Right ventricle myocardium superior (tissue), 1 donor: ENCODE data around the gene PACSIN2. TPM values are rescaled to one million over a fixed set of nuclear protein-coding genes. Genes with fewer than 3 reads are reported as not detected.
"Not testable (repeated sequence)": the region's sequence is repeated elsewhere in the genome, so short reads cannot be mapped to it uniquely, and the experiment has no call there.

Source experiments
- ATAC-seq: fragments of 200-7000 bp; cut with Tn5 transposase; one replicate; pipeline ENCODE4 v1.9.1; 2020; ENCODE audit warnings: mild to moderate bottlenecking; ENCODE audit not compliant: poor library complexity
- DNase-seq: peaks from one replicate; pipeline ENCODE4 v3.0.0-alpha.2; 2020
- intact Hi-C: fragments of 100-400 bp; cut with DNase I; formaldehyde crosslinking; loops from one replicate; pipeline ENCODE4 v1.11.2; 2022
- total RNA-seq: library from RNA; stranded (reverse); fragmentation: NEBNext Ultra II Directional; extraction: Animal tissue kit (Norgen Biotek cat#: 25700); gene quantifications from one replicate; pipeline ENCODE4 v1.2.1, GENCODE V29; 2021
- donor health status: DM: no; HTN: yes; CAD: no; lungs with severe emphysema.

The PACSIN2 gene
- total RNA-seq, 1 donor from 2014 or later = 60.2 TPM

DNA sequence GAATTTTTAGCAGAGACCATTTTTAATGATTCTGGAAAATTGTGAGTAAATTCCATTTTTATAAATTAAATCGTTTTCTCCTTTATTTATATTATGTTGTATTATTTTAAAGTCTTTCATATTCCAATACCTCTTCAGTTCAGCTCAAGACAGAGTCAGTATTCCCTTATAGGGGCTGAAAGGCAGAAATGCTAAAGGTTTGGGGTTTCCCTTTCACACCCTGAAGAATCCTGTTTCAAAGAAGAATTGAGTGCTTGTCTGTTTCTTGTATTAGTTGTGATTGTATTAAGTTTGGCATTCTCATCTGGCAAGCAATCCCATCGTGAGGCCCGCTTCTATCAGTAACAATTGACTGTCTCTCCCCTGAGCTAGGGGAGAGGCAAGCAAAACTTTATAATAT, 57.4 kb downstream of the PACSIN2 start:
- ATAC-seq = no peak
- no peak for DNase-seq
- intact Hi-C loops = no loop called here

DNA sequence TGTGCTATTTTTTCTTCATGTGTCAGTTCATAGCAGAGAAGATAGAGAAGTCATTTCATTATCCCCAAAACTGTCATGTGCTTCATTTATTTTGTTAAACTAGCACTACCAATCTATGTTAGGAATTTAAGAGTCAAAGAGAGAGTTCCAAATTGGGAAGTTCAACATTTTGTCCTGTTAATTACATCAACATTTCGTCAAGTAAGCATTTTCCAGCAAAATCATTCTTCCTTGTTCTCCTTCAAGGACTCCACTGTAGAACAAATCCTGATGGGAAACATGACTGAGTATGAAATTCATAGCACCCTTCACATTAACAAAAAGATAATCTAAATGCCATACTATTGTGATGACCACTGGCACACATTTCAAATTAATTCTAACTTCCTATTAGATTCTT, 59.1 kb downstream of the PACSIN2 start:
- no peak for DNase-seq
- no peak for ATAC-seq
- intact Hi-C loops = no loop called here

- ATAC-seq = no peak
- intact Hi-C loops = no loop called here
Observed at GRCh38 chr22:42955087-42955635, 59.8 kb downstream of the PACSIN2 start.

DNA sequence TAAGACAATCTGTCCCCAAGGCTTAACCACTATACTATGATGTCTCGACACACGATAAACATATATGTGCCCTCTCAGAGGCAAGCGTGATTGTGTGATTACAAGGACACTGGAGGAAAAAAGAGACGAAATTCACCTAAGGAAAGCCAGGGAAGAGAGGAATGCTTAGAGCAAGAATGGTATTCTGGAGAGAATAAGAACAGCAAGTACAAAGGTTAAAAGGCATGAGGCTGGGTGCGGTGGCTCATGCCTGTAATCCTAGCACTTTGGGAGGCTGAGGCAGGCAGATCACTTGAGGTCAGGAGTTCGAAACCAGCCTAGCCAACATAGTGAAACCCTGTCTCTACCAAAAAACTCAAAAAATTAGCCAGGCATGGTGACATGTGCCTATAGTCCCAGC, 61.2 kb downstream of the PACSIN2 start:
- not testable (repeated sequence) for DNase-seq

More at GRCh38 chr22:42955087-42955635, 59.8 kb downstream of the PACSIN2 start:
- DNase-seq = no peak

GRCh38 chr22:42951093-42951710, 63.7 kb downstream of the PACSIN2 start:
- DNase-seq (no peak), ATAC-seq (peak; percentile 19)
- intact Hi-C loops = no loop called here

More for the DNA sequence above, 61.2 kb downstream of the PACSIN2 start:
- intact Hi-C loops, ATAC-seq: not testable (repeated sequence)

DNA sequence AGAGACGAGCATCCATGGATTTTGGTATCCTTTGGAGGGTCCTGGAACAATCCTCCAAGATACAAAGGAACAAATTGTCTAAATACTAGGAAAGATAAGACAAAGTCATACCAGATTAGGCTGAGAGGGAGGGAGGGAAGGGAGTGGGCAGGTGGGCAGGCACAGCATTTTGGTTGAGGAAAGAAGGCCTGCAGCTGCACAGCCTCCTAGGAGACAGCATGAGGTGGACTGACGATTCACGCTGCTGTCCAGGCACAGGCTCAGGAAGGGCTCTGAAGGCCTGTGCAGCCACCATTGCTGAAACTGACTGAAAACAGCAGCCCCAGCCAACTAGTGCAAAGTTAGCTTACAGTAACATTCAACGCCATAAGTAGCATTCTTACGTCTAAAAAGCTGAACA, 64.7 kb downstream of the PACSIN2 start:
- DNase-seq (no peak), ATAC-seq (no peak)
- intact Hi-C loops = no loop called here

DNA sequence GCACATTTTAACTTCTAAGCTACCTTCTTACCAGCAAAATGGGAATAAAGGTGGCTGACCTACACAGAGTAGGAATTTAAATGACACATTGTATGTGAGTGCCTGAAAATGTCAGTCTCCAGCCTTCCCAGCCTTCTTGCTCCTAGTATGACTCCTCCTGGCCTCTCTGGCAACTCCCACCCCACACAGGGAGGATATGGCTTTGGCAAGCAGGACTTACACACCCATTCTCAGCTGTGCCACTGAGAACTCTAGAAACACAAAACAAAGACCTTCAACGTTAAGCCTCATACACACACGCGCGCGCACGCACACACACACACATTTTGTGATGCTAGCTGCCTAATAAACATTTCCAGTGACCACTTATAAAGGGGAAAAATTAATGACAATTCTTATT, 65.8 kb downstream of the PACSIN2 start:
- ATAC-seq = peak; percentile 32
- DNase-seq = no peak
- intact Hi-C loops = no loop called here

GRCh38 chr22:42948294-42948693, 66.7 kb downstream of the PACSIN2 start:
- intact Hi-C loops = no loop called here
- ATAC-seq (no peak), DNase-seq (no peak)

DNA sequence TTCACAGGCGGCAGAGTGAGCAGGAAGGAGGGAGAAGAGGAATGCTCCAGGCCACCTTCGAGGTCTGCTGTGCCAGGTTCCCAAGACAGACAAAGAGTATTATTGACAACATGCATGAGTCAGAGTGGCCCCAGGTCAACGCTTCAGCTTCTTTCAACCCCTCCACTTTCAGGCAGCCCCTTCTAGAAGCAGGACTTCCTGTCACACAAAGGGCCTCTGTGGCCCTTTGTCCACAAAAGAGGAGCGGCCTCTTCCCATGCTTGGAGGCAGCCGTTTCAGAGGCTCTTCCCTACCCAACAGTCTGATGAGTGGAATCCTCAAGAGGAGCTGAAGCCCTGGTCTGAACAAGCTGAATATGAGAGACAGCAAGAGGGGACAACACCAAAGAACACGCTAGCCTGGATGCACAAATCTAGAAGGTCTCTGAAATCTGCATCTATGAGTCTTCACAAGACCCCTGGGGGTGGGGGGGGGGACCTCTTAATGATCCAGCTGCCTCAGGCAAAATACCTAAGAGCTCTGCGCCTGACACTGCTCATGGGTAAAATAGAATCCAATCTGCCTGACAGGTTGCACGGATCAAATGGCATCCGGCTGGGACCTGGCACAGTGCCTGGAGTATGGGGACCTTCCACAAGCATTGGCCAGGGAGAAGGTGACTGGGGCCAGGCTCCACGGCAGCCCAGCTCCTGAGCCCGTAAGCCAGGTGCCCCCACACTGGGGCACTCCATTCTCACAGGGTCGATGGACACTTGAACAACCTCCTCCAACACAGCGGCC, 67.5 kb downstream of the PACSIN2 start:
- DNase-seq (peak; percentile 76), ATAC-seq (peak; percentile 57)
- intact Hi-C loops = no loop called here

- DNase-seq (no peak), ATAC-seq (no peak)
- intact Hi-C loops = no loop called here
Observed at GRCh38 chr22:42946546-42947198, 68.3 kb downstream of the PACSIN2 start.

DNA sequence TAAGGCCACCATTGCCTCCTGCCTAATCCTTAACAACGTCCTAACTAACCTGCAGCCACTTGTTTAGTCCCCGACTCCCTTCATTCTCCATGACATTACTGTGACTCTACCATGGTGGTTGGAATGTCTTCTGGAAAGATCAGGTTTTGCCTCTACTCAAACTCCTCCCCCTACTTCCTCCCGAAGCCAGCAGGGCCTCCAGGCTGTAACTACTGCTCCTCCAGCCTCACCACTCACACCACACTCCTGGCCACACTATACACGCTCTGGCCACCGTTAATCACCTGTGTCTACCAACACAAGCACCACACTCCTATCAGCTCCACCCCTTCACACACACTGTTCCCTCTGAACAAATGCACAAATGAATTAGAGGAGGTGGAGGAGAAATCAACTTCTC, 69.2 kb downstream of the PACSIN2 start:
- ATAC-seq = no peak
- intact Hi-C loops = no loop called here

GRCh38 chr22:42945027-42945426, 69.9 kb downstream of the PACSIN2 start:
- DNase-seq (no peak), ATAC-seq (no peak)
- intact Hi-C loops = no loop called here

More for the DNA sequence above, 69.2 kb downstream of the PACSIN2 start:
- no peak for DNase-seq

DNA sequence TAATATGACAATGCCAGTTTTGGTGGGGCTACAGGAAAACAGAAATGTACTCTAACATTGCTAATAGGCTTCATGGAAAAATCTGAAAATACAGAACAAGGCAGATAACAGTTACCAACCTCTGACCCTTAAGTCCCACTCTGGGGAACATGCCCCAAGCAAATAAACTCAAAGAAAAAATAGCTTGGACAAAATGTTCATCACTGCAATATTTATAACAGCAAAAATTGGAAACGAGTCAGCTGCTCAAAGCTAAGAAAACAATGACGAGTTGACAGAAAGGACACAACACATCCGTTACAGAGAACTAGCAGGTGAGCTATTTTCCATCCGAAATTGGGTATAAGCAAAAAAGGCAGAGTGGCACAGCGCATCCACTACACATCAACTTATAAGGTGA, 70.5 kb downstream of the PACSIN2 start:
- peak; percentile 9 for ATAC-seq
- DNase-seq = no peak
- intact Hi-C loops = no loop called here

DNA sequence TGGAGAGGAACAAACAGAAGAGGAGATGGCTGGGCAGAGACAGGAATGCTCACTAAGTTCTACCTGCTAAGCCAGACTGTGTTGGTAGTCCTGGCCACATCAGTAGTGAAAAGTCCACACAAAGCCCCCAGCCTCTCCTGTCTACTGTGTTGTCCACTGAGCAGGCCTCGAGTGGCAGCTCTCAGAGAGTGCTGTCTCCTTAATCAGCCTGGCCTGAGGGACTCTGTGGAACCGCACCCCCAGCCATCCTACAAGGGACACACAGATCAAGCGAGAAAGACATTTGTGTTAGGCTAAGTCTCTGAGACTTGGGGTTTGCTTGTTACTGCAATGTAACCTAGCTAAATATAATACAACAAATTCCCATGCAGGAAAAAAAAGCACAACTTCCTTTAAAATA, 71.0 kb downstream of the PACSIN2 start:
- intact Hi-C loops = no loop called here
- DNase-seq (no peak), ATAC-seq (no peak)

DNA sequence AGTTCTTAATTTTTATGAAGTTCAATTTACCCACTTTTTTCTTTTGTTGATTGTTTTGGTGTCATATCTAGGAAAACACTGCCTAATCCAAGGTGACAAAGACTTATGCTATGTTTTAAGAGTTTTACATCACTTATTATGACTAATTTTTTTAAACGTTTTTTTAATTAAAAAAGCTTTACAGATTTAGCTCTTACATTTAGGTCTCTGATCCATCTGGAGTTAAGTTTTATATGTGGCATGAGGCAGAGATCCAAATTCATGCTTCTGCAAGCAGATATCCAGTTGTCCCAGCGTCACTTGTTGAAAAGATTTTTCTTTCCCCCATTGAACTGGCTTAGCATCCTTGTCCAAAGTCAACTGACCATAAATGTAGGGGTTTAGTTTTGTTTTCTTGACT, 72.6 kb downstream of the PACSIN2 start:
- DNase-seq (no peak), ATAC-seq (no peak)
- intact Hi-C loops = no loop called here

DNA sequence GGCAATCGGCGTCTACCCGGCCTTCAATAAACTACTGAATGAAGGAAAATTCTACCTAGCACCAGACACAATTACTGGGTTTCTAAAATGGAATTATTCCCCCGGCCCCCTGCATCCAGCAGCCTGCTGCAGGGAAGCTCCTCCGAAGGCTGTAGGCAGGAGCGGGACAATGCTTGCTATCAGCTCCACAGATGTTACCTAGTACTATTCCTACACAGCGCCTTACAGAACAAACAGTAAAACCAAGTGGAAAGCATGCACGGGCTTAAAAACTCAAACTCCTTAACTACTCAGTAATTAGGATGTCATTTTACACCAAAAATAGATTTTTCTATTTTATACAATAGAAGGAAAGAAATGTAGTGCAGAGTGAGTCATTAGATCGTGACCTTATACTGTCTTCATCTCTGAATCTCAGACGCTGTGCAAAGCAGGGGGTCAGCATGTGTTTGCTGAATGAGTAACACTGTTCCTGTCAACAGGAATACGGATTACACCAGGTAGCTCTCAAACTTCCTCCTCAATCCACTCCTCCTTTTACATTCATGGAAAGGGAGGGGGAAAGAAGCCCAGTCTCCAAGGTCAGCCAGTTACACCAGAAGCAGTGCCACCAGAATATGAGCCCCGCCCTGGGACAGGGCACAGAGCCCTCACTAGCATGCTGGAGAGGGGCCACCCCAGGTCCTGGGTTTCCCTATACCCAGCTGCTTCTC, 74.9 kb downstream of the PACSIN2 start:
- intact Hi-C loops = no loop called here
- no peak for DNase-seq
- peak; percentile 59 for ATAC-seq

DNA sequence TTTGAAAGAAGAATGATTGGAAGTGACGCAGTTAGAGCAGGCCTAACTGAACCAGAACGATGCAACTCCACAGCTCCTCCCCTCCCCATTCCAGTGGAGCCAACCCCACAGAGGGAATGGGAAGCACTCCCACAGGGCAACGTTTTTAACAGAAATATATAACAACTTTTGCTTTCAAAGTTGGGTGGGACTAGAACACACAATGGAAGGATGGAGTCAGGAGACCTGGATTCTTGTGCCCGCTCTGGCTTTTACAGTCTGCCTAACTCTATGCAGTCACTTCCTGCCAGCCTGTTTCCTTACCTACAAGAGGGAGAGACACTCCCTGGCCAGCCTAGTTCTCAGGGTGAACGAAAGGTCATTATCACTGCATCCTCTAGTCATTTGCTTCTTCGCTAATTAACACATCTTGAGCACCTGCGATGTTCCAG, 75.5 kb downstream of the PACSIN2 start:
- ATAC-seq = peak; percentile 16
- DNase-seq = no peak
- intact Hi-C loops = no loop called here

GRCh38 chr22:42938976-42939375, 76.0 kb downstream of the PACSIN2 start:
- intact Hi-C loops = no loop called here
- ATAC-seq (peak; percentile 5), DNase-seq (no peak)

DNA sequence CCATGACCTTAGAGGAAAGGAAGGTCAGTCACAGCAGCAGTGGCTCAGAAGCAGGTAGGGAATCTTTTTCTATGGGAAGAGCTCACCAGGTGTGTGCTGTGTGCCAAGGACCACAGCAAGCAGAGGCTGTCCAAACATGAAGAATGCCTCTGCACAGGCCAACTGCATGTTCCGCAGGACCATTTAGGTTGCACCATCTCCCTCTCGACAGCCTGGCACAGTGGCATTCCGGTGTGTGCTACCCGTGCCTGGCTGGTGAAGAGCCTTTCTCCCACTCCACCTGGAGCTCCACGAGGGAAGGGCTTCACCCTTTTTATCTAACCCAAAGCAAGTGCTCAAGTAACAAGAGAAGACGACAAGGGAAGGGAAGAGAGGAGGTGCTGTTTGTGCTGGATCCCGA, 76.5 kb downstream of the PACSIN2 start:
- peak; percentile 6 for ATAC-seq
- DNase-seq = no peak
- intact Hi-C loops = no loop called here
